Measurements from ENCODE around the gene LCE1E.

The LCE1E gene

DNA sequence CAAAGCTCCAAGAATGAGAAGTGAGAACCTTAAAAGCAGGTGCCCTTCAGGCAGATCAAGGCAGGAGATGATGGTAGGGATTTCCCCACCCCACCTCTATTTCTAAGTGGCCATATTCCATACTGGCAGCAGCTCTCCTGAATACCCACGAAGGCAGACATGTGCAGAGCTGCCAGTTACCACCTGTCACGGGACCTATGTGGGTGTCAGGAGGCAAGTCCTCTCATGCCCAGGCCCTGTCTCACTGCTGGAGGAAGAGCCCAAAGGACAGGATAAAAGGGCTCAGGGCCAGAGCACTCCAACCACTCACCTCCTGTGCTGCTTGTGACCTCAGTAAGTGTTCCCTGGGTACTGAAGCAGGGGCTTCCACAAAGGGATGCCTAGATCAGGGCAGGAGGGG lies 25.0 kb downstream of the LCE1E start:
- DNase-seq (ENCODE audit: low read depth): no peak
- no peak for TF ChIP-seq CTCF (IDR thresholded peaks at IDR 0.05; ENCODE audit: low read length, missing control alignments)
- H3K4me3 ChIP-seq (replicated peaks; ENCODE audit: low read depth, low read length): no peak overlapping the region

DNA sequence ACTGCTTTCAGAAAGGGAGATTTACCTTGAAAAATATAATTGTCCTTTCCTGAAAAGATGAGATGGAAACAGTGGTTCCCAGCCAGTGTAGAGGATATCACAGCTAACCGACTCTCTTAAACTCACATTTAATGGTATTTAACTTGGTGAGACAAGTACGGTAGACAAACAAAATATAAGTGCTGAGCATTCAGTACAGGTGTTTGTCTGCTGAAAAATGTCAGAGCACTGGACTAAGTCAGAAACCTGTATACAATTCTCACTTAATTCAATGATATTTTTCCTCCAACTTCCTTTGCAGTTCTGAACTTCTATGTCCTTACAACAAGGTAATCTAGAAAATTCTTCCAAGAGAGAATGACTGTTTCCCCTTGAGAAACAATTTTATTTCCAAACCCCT lies 25.6 kb downstream of the LCE1E start, which contains the start of gene LCE1B:
Gene LCE1B, plus strand, starts transcription at position 301 of the 400 bp plus-strand sequence. CDS start 476 bp downstream, outside the sequence.
- no peak for DNase-seq (ENCODE audit: low read depth)
- no peak within 1 kb of the TSS for H3K4me3 ChIP-seq (replicated peaks; ENCODE audit: low read depth, low read length)
- TF ChIP-seq CTCF (IDR thresholded peaks at IDR 0.05; ENCODE audit: low read length, missing control alignments): no peak

GRCh38 chr1:152817309-152817708 lies 31.3 kb downstream of the LCE1E start:
- DNase-seq (ENCODE audit: low read depth): no peak
- no peak for TF ChIP-seq CTCF (IDR thresholded peaks at IDR 0.05; ENCODE audit: low read length, missing control alignments)
- H3K4me3 ChIP-seq (replicated peaks; ENCODE audit: low read depth, low read length): no peak overlapping the region

GRCh38 chr1:152823294-152823693 lies 37.2 kb downstream of the LCE1E start:
- H3K4me3 ChIP-seq (replicated peaks; ENCODE audit: low read depth, low read length): no peak overlapping the region
- TF ChIP-seq CTCF (IDR thresholded peaks at IDR 0.05; ENCODE audit: low read length, missing control alignments): no peak
- DNase-seq (ENCODE audit: low read depth): no peak

DNA sequence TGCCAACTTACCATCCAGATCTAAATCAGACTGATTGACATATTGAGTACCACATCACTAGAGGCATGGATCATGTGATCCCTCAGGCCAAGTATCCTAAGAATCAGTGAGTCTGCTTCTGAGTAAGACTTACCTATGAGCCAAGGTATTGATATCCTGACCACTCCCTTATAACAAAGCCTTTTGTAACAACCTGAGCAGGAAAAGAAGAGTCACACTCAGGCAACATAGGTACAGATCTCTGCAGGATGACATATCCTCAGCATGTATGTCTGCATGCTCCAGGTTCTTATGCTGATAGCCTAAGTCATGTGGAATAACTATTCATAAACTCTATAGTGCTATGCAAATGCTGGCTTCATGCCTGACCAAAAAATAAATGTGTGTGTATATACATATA lies 38.9 kb downstream of the LCE1E start:
- TF ChIP-seq CTCF (IDR thresholded peaks at IDR 0.05; ENCODE audit: low read length, missing control alignments): no peak
- DNase-seq (ENCODE audit: low read depth): no peak
- H3K4me3 ChIP-seq (replicated peaks; ENCODE audit: low read depth, low read length): no peak overlapping the region

DNA sequence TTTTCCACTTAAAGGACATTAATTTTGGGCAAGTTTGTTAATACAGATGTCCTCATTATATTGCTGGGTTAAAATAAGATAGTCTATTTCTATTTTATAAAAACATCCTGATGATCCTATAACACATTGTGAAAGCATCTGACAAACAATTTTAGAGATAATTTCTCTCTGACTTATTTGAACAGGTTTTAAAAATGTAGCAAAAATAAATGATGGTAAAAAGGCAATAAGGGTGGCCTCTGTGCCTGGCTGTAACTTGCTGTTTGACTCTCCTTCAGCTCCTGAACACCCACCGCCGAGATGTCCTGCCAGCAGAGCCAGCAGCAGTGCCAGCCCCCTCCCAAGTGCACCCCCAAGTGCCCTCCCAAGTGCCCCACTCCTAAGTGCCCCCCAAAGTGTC lies 41.1 kb downstream of the LCE1E start, which contains the start of gene LCE1A:
Gene LCE1A, plus strand, starts transcription at position 301 of the 400 bp plus-strand sequence. Its CDS starts 0 bp downstream, at position 301.
- no peak for TF ChIP-seq CTCF (IDR thresholded peaks at IDR 0.05; ENCODE audit: low read length, missing control alignments)
- no peak for DNase-seq (ENCODE audit: low read depth)
- no peak within 1 kb of the TSS for H3K4me3 ChIP-seq (replicated peaks; ENCODE audit: low read depth, low read length)

DNA sequence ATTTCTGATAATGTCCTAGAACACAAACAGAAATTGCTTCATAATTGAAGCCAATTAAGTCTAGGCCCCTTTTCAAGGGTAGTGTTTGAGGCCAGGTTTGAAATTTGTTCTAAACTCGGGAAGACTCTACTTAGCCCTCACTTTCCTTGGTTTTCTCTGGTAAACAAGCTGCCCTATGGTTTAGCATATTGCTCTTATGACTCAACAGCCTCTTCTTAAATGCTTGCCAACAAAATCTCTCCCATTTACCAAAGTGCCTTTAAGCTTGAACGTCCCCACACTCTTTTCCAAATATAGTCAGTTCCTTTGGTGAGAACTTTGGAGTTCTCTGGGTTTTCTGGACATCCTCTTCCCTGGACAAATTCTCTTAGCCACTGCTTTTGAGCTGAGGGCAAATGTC lies 50.8 kb downstream of the LCE1E start:
- TF ChIP-seq CTCF (IDR thresholded peaks at IDR 0.05; ENCODE audit: low read length, missing control alignments): no peak
- no peak for DNase-seq (ENCODE audit: low read depth)
- H3K4me3 ChIP-seq (replicated peaks; ENCODE audit: low read depth, low read length): no peak overlapping the region
